Stimulated activated CD8-positive, alpha-beta memory T cell treated with anti-CD3 and anti-CD28 coated beads, Interleukin-2, amount 100 ng/mL, for 1 hour (primary cell): ENCODE results near the gene ZNF492.
"Not testable (repeated sequence)": the region's sequence is repeated elsewhere in the genome, so short reads cannot be mapped to it uniquely, and the experiment has no call there.

ENCODE experiments used
- DNase-seq, 2 donors: peaks; one replicate each; pipeline ENCODE4 v3.0.0-alpha.2; 2020; ENCODE audit warnings: low read depth in 2 of 2

ZNF492 gene

GRCh38 chr19:22617181-22617580, 16.9 kb upstream of the ZNF492 start:
- not testable (repeated sequence) for DNase-seq

- no peak for DNase-seq
Measured at GRCh38 chr19:22617614-22618320, 16.4 kb upstream of the ZNF492 start.

DNA sequence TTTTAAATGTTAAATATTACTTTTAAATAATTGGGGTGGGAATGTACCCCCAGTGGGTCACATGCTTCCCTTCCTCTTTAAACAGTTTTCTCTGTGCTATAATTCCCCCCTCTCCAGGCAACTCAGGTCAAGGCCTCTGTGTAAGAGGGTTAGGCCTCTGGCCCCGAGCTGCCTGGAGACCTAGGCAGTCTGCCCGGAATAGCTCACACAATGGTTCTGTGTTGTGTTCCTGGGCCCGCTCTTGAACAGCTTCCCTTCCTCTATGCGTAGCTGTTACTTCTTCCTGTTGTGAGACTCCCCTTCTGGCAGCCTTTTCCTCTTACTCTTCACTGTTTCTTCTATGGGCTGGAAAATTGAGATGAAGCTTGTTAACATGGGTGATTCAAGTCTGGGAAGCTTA, 14.8 kb upstream of the ZNF492 start:
- no peak for DNase-seq

DNA sequence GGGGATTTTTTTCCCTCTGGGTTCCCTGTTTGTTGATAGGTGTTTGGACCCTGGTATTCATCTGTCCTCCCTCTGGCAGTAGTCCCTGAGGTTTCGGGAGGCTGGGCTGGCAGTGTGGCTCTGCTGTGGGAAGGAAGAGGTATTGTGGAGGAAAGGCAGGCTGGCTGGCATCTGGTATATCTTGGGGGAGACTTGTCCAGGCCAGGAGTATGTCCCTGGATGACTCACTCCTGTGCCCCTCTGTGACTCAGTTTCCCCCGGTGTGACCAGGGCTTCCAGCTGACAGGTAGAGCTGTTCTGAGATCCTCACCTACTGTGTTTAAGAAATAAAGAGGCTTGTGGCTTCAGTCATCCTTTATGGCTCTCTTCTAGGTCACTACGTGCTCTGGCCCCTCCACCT, 14.2 kb upstream of the ZNF492 start:
- no peak for DNase-seq

GRCh38 chr19:22620401-22620800, 13.7 kb upstream of the ZNF492 start:
- no peak for DNase-seq

DNA sequence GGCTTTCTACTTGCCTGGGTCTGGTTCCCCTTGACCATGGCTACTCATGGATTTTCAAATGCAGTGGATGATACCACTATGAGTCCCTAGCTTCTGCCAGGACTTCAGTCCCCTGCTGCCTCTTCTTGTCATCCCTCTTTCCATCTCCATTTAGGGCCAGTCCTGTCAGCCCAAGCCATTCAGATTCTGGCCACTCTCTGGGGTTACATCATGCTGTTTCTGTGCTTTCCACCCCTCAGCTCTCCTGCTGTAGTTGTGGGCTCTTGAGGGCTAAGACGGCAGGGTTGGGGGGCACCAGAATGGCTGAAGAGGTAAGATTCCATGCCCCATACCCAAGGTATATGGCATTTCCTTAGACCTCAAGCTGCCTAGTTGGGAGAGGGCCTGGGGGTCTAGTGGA, 13.2 kb upstream of the ZNF492 start:
- no peak for DNase-seq

- no peak for DNase-seq
Measured at GRCh38 chr19:22622020-22622419, 12.1 kb upstream of the ZNF492 start.

DNA sequence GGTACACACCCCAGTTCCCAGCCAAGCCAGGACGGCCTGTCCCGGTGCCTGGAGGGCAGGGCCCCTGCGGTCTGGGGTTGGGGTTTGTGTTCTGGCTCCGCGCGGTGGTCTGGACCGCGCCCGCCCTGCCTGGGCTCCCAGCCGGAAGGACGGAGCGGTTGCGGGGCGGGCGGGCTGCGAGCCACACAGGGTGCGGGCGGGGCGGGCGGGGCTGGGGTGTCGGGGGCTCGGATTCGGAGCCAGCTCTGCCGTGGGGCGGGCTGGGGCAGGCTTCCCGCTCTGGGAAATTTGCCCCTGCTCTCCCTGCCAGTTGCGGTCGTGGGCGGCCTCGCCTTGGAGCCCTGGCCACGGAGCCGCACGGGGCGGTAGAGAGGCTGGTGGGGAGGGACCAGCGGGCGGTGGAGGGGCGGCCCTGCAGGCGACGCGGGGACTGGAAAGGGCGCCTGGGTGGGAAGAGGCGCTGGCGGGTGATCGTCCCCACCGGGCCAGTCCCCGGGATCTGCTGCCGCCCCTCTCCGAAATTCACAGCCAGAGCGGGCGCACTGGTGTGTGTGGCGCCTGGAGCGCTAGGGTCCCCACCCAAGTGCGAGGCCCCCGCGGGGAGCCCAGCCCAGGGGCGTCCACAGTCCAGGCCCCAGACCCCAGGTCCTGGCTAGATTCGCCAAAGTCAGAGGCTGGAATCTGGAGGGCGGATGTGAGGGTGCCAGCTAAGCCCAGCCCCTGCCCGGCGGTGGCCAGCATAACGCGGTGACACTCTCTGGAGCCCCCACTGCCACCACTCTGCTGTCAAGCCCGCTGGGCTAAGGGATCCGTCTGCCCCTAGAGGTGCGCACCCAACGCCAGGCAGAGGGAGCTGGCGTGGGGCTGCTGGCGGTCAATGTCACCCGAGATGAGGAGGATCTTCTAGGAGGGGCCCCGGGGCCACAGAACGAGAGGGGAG, 11.0 kb upstream of the ZNF492 start:
- DNase-seq: no peak

GRCh38 chr19:22623841-22624221, 10.3 kb upstream of the ZNF492 start:
- DNase-seq: no peak

GRCh38 chr19:22625266-22626035, 8.7 kb upstream of the ZNF492 start:
- no peak for DNase-seq

DNA sequence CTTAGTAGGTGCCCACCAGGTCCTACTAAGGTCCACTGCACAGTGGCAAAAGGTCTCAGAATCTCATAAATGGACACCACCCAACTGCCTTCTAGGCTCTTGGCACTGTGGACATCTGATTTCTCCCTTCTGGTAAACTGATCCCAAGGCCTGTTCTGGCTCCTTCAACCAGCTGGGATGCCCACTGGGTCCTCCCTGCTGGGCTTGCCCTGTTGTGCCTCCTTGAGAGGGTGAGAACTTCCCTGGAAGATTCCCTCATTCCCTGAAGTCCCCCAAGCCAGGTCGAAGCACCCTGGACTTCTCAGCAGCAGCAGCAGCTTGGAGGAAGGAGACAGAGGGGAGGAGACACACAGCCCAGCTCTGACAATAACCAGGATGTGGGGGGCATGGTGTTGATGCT, 6.6 kb upstream of the ZNF492 start:
- DNase-seq: no peak

GRCh38 chr19:22628401-22628800, 5.7 kb upstream of the ZNF492 start:
- no peak for DNase-seq

GRCh38 chr19:22634450-22634827, 315 bp downstream of the ZNF492 start:
- DNase-seq: no peak

- not testable (repeated sequence) for DNase-seq
Measured at GRCh38 chr19:22685493-22685892, 51.4 kb downstream of the ZNF492 start.

DNA sequence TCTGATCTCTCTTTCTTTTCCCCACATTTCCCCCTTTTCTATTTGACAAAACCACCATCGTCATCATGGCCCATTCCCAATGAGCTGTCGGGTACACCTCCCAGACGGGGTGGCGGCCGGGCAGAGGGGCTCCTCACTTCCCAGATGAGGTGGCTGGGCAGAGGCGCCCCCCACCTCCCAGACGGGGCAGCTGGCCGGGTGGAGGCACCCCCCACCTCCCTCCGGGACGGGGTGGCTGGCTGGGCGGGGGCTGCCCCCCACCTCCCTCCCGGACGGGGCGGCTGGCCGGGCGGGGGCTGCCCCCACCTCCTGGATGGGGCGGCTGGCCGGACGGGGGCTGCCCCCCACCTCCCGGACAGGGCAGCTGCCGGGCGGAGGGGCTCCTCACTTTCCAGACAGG, 68.5 kb downstream of the ZNF492 start:
- not testable (repeated sequence) for DNase-seq

GRCh38 chr19:22703096-22703495, 69.0 kb downstream of the ZNF492 start:
- DNase-seq: not testable (repeated sequence)

- DNase-seq: no peak
Measured at GRCh38 chr19:22708983-22709382, 74.9 kb downstream of the ZNF492 start.
